Measurements from ENCODE around the gene TRIM44. TPM values are rescaled to one million over a fixed set of nuclear protein-coding genes. Genes with fewer than 3 reads are reported as not detected.
"Not testable (repeated sequence)": the region's sequence is repeated elsewhere in the genome, so short reads cannot be mapped to it uniquely, and the experiment has no call there.

Gene TRIM44
- total RNA-seq, 1 donor from 2014 or later, result 13.5 TPM

DNA sequence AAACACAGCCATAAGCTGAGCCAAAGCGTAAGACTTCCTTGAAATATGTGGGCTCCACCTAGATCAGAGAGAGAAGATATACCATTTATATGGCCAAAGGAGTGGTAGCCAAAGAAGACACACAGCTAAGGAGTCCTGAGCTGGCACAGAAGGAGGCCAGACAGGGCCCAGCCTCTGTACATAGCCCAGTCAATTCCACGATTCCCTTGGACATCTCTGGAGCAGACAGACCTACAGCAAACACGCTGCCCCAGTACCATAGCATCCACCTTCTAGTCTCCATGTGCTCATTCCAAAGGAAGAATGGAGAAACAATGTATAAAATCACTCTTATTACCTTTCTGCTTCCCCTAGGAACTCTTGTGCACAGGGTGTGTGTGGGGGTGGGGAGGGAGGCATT is 179.2 kb downstream of the TRIM44 start:
- no peak for FAIRE-seq
- DNase-seq (ENCODE audit: low spot score in 2 of 2), result no peak

- no peak for FAIRE-seq
- DNase-seq (ENCODE audit: low spot score in 2 of 2), result no peak
These were observed 180.4 kb downstream of the TRIM44 start for GRCh38 chr11:35842958-35843357.

- DNase-seq (ENCODE audit: low spot score in 2 of 2) (no peak), FAIRE-seq (no peak)
These were observed 182.0 kb downstream of the TRIM44 start for GRCh38 chr11:35844579-35844978.

- DNase-seq (ENCODE audit: low spot score in 2 of 2) (no peak), FAIRE-seq (no peak)
These were observed 183.3 kb downstream of the TRIM44 start for GRCh38 chr11:35845860-35846259.

DNA sequence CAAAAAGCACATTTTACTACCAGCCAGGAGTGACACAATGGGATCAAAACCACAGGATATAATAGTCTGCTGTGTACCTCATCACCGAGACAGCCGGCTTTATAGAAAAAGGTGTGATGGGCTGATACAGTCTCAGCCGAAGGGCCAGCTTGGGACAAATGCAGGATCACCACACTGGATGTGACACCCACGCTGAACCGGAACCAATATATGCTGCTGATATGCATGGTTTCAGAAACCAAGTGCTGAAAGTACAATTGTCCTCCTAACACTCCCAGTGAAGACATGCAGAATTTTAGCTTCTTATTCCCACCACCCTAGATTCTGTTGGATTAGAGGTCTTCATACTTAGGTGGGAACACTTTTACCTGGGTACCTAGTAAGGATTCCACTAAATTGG is 184.3 kb downstream of the TRIM44 start:
- FAIRE-seq (no peak), DNase-seq (ENCODE audit: low spot score in 2 of 2) (no peak)

GRCh38 chr11:35847473-35847872 is 184.9 kb downstream of the TRIM44 start:
- no peak for FAIRE-seq

GRCh38 chr11:35848616-35849015 is 186.0 kb downstream of the TRIM44 start:
- no peak for DNase-seq (ENCODE audit: low spot score in 2 of 2)
- no peak for FAIRE-seq

More at GRCh38 chr11:35847473-35847872, 184.9 kb downstream of the TRIM44 start:
- no peak for DNase-seq (ENCODE audit: low spot score in 2 of 2)

- FAIRE-seq (no peak), DNase-seq (ENCODE audit: low spot score in 2 of 2) (no peak)
These were observed 187.6 kb downstream of the TRIM44 start for GRCh38 chr11:35850191-35850590.

- FAIRE-seq, result no peak
These were observed 188.8 kb downstream of the TRIM44 start for GRCh38 chr11:35851342-35851741.

GRCh38 chr11:35852056-35852455 is 189.5 kb downstream of the TRIM44 start:
- FAIRE-seq, result no peak
- DNase-seq (ENCODE audit: low spot score in 2 of 2), result peak in 1 of 2 donors; percentile 13

More at GRCh38 chr11:35851342-35851741, 188.8 kb downstream of the TRIM44 start:
- no peak for DNase-seq (ENCODE audit: low spot score in 2 of 2)

DNA sequence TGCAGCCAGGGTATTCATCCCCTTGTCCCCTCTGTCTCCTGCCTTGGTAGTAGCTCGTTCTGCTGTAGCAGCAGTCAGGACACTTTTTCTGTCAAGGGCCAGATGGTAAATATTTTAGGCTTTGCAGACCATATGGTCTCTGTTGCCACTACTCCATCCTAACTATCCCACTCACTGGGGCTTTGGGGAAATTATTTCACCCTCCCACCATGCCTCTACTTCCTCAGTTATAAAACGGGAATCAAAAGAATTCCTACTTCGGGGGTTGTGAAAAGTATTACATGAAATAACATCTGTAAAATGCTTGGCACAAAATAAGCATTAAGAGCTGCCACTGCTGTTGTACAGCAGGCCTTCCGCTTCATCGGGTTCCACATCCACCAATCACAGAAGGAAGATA is 191.4 kb downstream of the TRIM44 start:
- FAIRE-seq (no peak), DNase-seq (ENCODE audit: low spot score in 2 of 2) (no peak)

GRCh38 chr11:35855671-35856070 is 193.1 kb downstream of the TRIM44 start:
- FAIRE-seq, result no peak
- DNase-seq (ENCODE audit: low spot score in 2 of 2), result no peak

- DNase-seq (ENCODE audit: low spot score in 2 of 2) (no peak), FAIRE-seq (no peak)
These were observed 193.7 kb downstream of the TRIM44 start for GRCh38 chr11:35856259-35856658.

DNA sequence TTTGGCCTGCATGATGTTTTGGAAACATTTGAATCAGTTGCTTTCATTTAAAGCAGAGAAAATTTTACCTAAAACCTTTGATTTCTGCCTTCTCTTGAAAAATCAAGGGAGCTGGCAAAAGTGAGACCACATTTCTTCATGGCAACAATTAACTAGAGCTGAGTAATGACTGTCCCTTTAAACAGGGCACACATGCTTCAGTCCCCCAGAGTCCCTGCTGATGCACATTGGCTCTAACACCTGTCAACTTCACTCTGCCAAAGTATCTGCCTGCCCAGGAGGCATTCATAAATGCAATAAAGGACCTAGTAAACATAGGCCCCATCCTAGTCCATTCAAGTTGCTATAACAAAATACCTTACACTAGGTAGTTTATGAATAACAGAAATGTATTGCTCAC is 194.2 kb downstream of the TRIM44 start:
- FAIRE-seq, result no peak
- DNase-seq (ENCODE audit: low spot score in 2 of 2), result no peak

- no peak for FAIRE-seq
- no peak for DNase-seq (ENCODE audit: low spot score in 2 of 2)
These were observed 195.3 kb downstream of the TRIM44 start for GRCh38 chr11:35857922-35858321.

GRCh38 chr11:35859301-35859700 is 196.7 kb downstream of the TRIM44 start:
- DNase-seq (ENCODE audit: low spot score in 2 of 2), result no peak
- no peak for FAIRE-seq

GRCh38 chr11:35860194-35860593 is 197.6 kb downstream of the TRIM44 start:
- FAIRE-seq; DNase-seq (ENCODE audit: low spot score in 2 of 2): not testable (repeated sequence)

DNA sequence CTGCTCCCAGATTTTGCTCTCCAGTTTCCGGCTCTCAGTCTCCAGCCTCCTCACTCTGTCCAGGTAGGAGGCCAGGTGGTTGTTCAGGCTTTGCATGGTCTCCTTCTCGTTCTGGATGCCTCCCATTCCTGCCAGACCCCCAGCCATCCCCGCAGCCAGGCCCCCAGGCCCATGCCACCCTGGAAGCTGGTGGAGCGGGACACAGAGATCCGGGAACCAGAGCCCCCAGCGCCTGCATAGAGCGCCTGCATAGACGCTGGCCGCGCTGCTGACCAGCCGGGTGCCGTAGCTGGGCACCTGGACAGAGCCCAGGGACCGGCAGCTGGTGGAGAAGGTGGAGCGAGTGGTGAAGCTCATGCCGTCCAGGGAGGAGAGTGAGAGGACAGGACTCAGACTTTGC is 198.6 kb downstream of the TRIM44 start:
- no peak for DNase-seq (ENCODE audit: low spot score in 2 of 2)
- no peak for FAIRE-seq

GRCh38 chr11:35862666-35863065 is 200.1 kb downstream of the TRIM44 start:
- FAIRE-seq (no peak), DNase-seq (ENCODE audit: low spot score in 2 of 2) (no peak)

GRCh38 chr11:35864131-35864530 is 201.6 kb downstream of the TRIM44 start:
- no peak for DNase-seq (ENCODE audit: low spot score in 2 of 2)
- no peak for FAIRE-seq

DNA sequence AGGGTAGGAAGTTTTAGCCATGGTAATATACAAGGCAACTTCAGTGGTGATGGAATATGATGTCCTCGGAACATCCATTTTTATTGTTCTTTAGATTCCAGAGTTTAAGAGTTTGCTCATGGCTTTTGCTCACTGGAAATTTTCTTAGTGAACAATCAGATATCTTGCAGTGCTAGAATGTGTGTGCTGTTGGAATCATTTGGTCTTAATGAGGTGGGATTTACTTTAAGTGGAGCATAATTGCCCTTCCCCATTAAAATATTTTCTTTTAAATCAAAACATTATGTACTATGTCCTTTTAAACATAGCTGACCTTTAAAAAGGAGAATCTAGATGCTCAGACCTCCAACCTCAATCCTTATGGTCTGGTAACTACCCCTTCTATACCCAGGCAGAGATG is 204.0 kb downstream of the TRIM44 start:
- DNase-seq (ENCODE audit: low spot score in 2 of 2) (no peak), FAIRE-seq (no peak)

Data from frontal cortex (tissue), 4 donors.